Parathyroid adenoma (tissue), 2 donors: ENCODE results near the gene C4orf50.

Experiments
- H2AFZ ChIP-seq: fragments of 300-600 bp; sonication (generic); one replicate; pipeline ENCODE4 v1.7.0; 2017; ENCODE audit warnings: antibody characterized with exemption, mild to moderate bottlenecking
- H3K27ac ChIP-seq: fragments of 300-600 bp; sonication (generic); one replicate; pipeline ENCODE4 v1.7.0; 2017
- H3K27me3 ChIP-seq: fragments of 300-600 bp; sonication (generic); one replicate; pipeline ENCODE4 v1.7.0; 2017; ENCODE audit warnings: low read length; ENCODE audit not compliant: control insufficient read depth, insufficient read depth
- H3K36me3 ChIP-seq: fragments of 300-600 bp; sonication (generic); one replicate; pipeline ENCODE4 v1.7.0; 2017; ENCODE audit warnings: low read length; ENCODE audit not compliant: control insufficient read depth, insufficient read depth
- H3K4me1 ChIP-seq: fragments of 300-600 bp; sonication (generic); one replicate; pipeline ENCODE4 v1.7.0; 2017; ENCODE audit warnings: control low read depth
- H3K4me2 ChIP-seq: fragments of 300-600 bp; sonication (generic); one replicate; pipeline ENCODE4 v1.7.0; 2017; ENCODE audit warnings: low read length
- H3K4me3 ChIP-seq: fragments of 300-600 bp; sonication (generic); one replicate; pipeline ENCODE4 v1.7.0; 2017; ENCODE audit warnings: low read depth, low read length
- H3K79me2 ChIP-seq: fragments of 300-600 bp; sonication (generic); one replicate; pipeline ENCODE4 v1.7.0; 2017; ENCODE audit warnings: control low read depth
- H3K9ac ChIP-seq: fragments of 300-600 bp; sonication (generic); one replicate; pipeline ENCODE4 v1.7.0; 2017; ENCODE audit warnings: mild to moderate bottlenecking
- H3K9me3 ChIP-seq: fragments of 300-600 bp; sonication (generic); one replicate; pipeline ENCODE4 v1.7.0; 2017; ENCODE audit warnings: low read length; ENCODE audit not compliant: control insufficient read depth
- CTCF ChIP-seq: fragments of 300-600 bp; sonication (generic); IDR thresholded peaks from one replicate; pipeline ENCODE4 v1.7.0; 2017; ENCODE audit warnings: antibody characterized with exemption, mild to moderate bottlenecking
- donor health status: primary hyperparathyroidism.

C4orf50 gene

GRCh38 chr4:5930456-5930855 is 87.8 kb downstream of the C4orf50 start:
- H3K4me1 ChIP-seq, result no peaks in the 10 kb centered on the region
- H3K9me3 ChIP-seq, result no peaks in the 10 kb centered on the region
- no peaks in the 10 kb centered on the region for H3K36me3 ChIP-seq
- no peak overlapping the region for H3K4me2 ChIP-seq
- TF ChIP-seq CTCF, result no peak
- no peak overlapping the region for H3K27ac ChIP-seq
- H3K27me3 ChIP-seq, result no peaks in the 10 kb centered on the region
- H3K9ac ChIP-seq, result no peak overlapping the region
- no peaks in the 10 kb centered on the region for H3K79me2 ChIP-seq
- no peak overlapping the region for H3K4me3 ChIP-seq
- no peak overlapping the region for H2AFZ ChIP-seq

DNA sequence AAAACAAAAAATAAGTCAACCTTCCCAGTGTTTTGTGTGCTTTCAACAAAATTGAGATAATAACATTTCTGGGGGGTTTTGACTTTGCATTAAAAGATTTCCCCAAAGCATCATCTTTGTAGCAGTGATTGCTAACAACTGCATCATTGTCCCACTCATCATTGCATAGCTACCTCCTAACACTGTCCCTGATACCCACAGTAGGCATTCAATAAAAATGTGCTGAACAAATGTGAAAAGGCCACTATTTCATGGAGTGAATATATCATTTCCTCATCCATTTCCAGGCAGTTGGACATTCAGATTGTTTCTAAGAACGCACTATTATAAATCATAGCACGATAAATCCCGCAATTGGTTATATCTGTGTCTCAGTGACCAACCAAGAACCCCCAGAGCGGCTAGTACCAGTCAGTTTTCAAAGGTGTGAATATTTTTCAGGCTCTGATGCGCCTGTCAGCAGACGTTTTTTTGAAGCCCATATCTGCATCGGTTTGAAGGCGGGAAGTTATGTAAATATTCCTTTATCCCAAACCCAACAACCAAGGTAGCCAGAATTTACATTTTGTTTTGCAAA is 89.3 kb downstream of the C4orf50 start:
- H3K36me3 ChIP-seq, result no peaks in the 10 kb centered on the region
- no peak for TF ChIP-seq CTCF
- H3K4me1 ChIP-seq, result no peaks in the 10 kb centered on the region
- H3K4me3 ChIP-seq, result no peak overlapping the region
- no peak overlapping the region for H3K27ac ChIP-seq
- no peak overlapping the region for H3K4me2 ChIP-seq
- H3K79me2 ChIP-seq, result no peaks in the 10 kb centered on the region
- H3K9ac ChIP-seq, result no peak overlapping the region
- H2AFZ ChIP-seq, result no peak overlapping the region
- no peaks in the 10 kb centered on the region for H3K9me3 ChIP-seq
- H3K27me3 ChIP-seq, result no peaks in the 10 kb centered on the region

DNA sequence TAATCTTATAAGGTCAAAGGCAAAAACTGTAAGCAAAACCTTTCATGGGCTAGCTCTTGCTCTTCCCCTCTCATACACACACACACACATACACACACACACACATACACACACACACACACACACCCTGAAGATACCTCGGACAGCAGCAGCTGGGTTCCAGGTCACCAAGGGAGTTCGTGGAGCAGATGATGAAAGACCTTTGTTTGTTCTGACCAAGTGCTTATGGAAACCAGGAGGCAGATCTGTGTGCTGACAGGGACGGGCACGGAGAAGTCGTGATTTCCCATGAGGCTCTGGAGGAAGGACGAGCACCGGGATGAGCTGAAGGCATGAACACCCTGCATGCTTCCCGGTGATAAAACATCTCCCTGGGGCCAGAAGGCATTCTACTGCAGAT is 90.0 kb downstream of the C4orf50 start:
- Histone ChIP-seq H3K79me2 (no peaks in the 10 kb centered on the region), H3K27me3 (no peaks in the 10 kb centered on the region), H3K4me3 (no peak overlapping the region), H2AFZ (no peak overlapping the region), H3K27ac (no peak overlapping the region), H3K4me1 (no peaks in the 10 kb centered on the region), H3K9ac (no peak overlapping the region), H3K36me3 (no peaks in the 10 kb centered on the region), H3K4me2 (no peak overlapping the region), H3K9me3 (no peaks in the 10 kb centered on the region)
- no peak for TF ChIP-seq CTCF

GRCh38 chr4:5927747-5928146 is 90.5 kb downstream of the C4orf50 start:
- no peak overlapping the region for H3K9ac ChIP-seq
- H3K27ac ChIP-seq, result no peak overlapping the region
- H3K79me2 ChIP-seq, result no peaks in the 10 kb centered on the region
- no peak overlapping the region for H3K4me2 ChIP-seq
- no peak overlapping the region for H3K4me3 ChIP-seq
- no peak for TF ChIP-seq CTCF
- H3K4me1 ChIP-seq, result no peaks in the 10 kb centered on the region
- H3K36me3 ChIP-seq, result no peaks in the 10 kb centered on the region
- H2AFZ ChIP-seq, result no peak overlapping the region
- no peaks in the 10 kb centered on the region for H3K27me3 ChIP-seq
- no peaks in the 10 kb centered on the region for H3K9me3 ChIP-seq

- no peaks in the 10 kb centered on the region for H3K4me1 ChIP-seq
- no peak for TF ChIP-seq CTCF
- H2AFZ ChIP-seq, result no peak overlapping the region
- no peak overlapping the region for H3K4me2 ChIP-seq
- H3K27ac ChIP-seq, result no peak overlapping the region
- no peaks in the 10 kb centered on the region for H3K36me3 ChIP-seq
- no peaks in the 10 kb centered on the region for H3K27me3 ChIP-seq
- no peak overlapping the region for H3K4me3 ChIP-seq
- H3K9ac ChIP-seq, result no peak overlapping the region
- no peaks in the 10 kb centered on the region for H3K9me3 ChIP-seq
- no peaks in the 10 kb centered on the region for H3K79me2 ChIP-seq
These were observed 91.1 kb downstream of the C4orf50 start for GRCh38 chr4:5927116-5927515.
